Stimulated activated CD8-positive, alpha-beta memory T cell treated with anti-CD3 and anti-CD28 coated beads, Interleukin-4, amount 100 ng/mL, for 48 hours (primary cell): Measurements from ENCODE around the gene ADD2.
"Not testable (repeated sequence)": the region's sequence is repeated elsewhere in the genome, so short reads cannot be mapped to it uniquely, and the experiment has no call there.

Source experiments
- DNase-seq: peaks from one replicate; pipeline ENCODE4 v3.0.0-alpha.2; 2020

The ADD2 gene

DNA sequence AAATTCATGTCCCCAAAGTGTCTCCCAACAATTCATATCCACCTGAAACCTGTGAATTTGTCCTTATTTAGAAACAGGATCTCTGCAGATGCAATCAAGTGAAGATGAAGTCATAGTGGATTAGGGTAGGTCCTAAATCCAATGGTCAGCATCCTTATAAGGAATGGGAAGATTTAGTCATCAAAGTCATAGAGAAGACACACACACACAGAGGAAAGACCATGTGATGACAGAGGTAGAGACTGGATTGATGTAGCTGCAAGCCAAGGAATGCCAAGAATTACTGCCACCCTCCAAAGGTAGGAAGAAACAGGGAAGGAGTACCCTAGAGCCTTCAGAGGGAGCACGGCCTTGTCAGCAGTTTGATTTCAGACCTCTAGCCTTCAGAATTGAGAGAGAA lies 17.7 kb downstream of the ADD2 start:
- DNase-seq = no peak

DNA sequence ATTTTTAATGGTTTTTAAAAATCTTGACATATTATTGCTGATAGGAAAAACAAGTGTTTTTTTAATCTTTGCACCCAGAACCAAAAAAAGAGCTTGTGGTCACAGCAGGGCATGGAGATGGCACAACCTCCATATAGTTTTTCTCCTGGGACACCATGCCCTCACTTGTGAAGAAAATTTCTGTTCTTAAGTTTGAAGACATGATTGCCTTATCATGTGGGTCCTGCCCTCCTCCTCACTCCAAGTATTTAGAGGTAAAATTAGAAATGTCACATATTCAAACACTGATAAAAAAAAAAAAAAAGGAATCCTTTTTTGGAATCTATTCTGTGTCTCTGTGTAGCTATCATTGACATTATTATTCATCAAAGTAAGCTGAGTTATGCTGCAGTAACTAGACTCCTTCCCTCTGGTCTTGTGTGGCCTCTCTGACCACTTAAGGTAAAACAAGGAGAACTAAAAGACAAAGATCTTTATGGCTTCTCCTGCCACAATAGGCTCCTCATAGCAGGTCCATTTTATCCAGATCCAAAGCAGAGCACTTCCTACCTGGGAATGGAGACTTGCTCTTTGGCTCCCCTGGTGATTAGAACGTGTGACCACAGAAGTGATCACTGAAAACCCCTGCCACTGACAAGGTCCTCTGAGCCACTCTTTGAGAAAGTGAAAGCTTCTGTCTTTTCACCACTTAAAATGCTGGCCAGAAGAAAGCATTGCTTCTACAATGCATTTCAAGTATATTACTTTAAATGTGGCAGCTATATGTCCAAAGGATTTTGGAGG lies 19.8 kb downstream of the ADD2 start:
- no peak for DNase-seq

DNA sequence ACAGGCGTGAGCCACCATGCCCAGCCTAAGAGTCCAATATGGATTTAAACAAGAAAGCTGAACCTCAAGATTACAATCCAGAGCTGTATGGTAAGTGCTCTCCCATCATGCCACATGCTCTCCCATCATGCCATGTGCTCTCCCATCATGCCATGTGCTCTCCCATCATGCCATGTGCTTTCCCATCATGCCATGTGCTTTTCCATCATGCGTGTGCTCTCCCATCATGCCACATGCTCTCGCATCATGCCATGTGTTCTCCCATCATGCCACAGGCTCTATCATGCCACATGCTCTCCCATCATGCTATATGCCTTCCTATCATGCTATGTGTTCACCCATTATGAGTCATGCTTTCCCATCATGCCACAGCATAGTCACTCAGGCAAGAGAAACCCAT lies 20.7 kb downstream of the ADD2 start:
- no peak for DNase-seq

DNA sequence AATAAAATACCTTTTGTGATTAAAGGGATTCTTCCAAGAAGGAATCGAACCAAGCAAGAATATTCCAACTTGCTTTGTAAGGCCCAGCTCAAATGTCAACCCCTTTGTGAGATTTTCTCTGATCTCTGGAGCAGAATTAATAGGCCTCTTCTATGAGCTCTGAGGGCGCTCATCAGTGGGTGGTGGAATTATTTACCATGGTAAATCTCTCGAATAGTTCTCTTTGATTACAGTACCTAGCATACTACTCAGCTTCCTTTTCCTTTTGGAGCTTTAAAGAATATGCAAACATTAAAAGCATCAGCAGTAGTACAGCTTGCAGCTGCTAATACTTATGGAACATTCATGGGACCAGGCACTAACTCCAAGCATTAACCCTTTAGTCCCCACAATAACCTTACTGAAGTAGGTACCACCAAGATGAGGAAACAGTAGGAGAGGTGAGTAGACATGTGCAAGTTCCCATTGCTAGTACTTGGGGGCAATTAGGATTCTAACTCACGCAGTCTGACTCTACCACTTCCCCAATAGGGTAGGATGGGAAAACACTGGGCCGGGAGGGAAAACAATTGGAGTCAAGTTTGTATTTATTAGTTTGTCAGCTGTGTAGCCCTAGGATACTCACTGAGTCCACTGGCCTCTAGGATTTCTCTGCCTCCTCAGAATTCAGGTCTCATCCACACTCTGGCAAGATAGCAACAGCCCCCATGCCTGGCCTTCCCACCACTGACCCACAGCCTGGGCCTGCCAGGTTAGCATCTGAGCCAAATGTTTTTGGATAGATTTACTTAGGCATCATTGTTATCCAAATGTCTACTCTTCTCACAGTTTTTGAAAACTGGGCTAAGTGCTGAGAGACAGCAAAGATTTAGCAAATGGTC lies 21.7 kb downstream of the ADD2 start:
- DNase-seq = no peak

DNA sequence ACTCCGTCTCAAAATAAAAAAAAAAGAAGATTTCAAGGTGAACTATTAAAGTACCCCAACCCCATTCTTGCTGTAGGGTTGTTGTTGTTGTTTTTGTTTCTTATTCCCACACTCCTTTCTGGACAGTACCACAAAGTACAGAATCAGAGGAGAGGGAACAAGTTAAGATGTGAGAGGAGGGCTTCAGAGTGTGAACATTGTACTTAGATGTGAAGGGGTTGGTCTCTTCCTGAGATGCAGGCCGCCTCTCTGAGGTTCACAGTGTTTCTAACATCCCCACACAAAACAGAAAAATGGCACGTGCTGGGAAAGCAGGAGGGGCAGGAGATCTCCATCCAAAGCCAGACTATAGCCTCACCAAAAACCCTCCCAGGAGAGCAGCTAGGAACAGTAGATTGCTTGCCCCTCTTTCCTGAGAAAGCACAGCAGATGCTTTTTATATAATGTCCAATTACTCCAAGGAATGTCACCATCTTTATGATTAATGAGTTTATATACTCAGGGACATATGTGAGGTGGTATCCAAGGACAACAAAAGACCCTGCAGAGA lies 22.6 kb downstream of the ADD2 start:
- no peak for DNase-seq

DNA sequence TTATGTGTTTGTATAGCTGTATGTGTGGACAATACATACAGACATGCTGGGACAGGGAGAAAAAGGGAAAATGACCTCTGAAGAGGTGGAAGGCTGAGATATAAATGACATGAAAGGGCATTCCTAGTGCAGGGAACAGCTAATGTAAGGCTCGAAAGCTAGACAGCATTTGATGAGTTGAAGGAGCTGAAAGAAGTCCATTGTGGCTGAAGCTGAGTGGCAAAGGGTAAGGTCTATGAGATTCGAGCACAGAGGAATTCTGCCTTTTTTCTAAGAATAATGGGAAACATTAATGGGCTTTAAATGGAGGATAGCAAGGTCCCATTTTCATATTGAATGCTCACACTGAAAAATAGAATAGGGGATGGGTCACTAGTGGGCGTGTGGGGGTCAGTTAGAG lies 23.6 kb downstream of the ADD2 start:
- DNase-seq = no peak

DNA sequence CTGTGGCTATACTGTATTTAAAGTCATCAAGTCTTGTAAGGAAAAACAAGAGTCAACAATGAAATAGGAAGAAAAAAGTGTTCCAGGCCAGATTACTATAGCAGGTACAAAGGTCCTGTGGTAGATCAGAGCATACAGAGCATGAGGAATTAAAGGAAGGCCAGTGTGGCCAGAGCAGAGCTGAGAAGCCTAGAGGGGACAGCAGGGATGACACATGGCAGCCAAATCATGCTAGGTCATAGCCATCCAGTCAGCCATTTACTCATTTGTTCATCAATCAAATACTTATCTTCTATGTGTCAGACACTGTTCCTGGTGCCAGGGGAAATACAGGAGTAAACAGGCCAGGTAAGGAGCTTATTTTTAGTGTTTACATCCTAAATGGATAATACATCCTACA lies 24.3 kb downstream of the ADD2 start:
- DNase-seq = no peak

DNA sequence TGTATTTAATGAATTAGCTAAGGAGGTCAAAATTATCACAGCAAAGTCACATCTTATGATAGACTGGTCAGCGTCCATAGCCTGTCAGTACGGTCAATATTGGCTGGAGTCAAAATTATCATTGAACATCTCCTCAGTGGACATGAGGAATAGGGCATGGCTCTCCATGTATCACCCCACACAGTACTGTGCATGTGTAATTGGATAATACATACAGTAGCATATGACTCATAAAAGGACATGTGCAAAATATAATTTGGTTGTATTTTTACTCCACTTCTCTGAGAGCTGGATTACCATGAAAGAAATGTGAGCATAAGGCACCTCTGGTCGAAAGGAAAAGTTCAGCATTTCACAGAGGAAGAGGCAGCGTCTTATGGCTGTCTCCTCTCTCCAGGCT lies 24.9 kb downstream of the ADD2 start:
- no peak for DNase-seq

DNA sequence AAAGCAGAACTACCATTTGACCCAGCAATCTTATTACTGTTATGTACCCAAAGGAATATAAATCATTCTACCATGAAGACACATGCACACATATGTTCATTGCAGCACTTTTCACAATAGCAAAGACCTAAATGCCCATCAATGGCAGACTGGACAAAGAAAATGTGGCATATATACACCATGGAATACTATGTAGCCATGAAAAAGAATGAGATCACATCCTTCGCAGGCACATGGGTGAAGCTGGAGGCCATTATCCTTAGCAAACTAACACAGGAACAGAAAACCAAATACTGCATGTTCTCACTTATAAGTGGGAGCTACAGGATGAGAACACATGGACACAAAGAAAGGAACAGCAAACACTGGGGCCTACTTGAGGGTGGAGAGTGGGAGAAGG lies 28.5 kb downstream of the ADD2 start:
- not testable (repeated sequence) for DNase-seq

DNA sequence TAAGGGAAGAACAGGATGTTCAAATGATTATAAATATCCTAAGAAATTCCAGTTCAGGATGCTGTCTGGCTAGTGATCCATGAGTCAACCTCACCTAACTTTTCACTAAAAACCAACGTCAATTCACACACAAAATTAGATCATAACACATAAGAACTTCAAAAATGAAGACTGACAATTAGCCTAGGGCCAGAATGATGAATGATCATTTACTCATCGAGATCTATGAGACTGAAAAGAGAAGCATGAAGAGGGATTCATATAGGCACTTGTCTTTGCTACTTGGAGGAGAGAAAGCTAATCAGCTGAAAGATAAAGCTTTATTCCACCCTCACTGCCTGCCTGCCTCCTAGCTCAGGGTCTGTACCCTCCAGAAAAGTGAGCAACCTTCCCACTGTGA lies 29.8 kb downstream of the ADD2 start:
- no peak for DNase-seq

DNA sequence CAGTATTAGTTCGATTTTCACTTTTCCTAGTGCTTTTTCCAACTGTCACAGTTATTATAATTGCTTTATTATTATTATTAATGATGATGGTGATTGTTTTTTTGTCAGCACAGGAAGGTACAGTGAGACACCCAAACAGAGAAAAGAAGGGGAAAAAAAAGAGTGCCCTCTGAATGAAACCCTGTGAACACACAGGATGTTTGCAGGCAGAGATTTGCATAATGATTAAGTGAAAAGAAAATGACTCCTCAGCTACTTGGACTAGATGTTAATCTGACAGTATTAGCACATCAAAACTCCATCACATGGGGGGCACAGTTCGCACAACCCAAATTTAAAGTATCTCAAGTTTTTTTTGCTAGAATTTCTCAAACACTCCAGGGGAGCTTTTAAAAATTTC lies 32.9 kb downstream of the ADD2 start:
- DNase-seq = no peak

DNA sequence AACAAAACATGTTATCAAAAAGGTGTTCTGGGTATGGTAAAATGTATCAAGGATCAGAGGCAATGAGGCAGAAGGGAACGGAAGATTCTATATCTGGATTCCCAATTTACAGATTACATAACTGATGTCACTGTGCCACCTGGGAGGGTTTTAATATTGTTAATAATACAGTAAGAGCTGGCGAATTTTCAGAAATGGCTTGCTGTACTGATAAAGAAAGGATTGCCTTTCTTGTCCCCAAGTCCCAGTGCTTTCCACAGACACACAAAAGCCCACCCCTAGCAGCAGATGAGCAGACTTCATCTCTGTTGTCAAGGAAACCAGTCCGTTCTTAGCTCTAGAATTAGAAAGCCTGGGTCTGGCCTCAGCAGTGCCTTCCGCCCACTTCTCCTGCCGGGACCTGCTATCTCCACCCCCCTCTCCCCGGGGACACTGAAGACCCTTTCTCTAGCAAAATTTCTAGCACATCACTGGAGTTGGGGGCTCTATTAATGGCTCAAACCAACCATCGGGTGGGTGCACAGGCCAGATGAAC lies 34.3 kb downstream of the ADD2 start:
- no peak for DNase-seq

DNA sequence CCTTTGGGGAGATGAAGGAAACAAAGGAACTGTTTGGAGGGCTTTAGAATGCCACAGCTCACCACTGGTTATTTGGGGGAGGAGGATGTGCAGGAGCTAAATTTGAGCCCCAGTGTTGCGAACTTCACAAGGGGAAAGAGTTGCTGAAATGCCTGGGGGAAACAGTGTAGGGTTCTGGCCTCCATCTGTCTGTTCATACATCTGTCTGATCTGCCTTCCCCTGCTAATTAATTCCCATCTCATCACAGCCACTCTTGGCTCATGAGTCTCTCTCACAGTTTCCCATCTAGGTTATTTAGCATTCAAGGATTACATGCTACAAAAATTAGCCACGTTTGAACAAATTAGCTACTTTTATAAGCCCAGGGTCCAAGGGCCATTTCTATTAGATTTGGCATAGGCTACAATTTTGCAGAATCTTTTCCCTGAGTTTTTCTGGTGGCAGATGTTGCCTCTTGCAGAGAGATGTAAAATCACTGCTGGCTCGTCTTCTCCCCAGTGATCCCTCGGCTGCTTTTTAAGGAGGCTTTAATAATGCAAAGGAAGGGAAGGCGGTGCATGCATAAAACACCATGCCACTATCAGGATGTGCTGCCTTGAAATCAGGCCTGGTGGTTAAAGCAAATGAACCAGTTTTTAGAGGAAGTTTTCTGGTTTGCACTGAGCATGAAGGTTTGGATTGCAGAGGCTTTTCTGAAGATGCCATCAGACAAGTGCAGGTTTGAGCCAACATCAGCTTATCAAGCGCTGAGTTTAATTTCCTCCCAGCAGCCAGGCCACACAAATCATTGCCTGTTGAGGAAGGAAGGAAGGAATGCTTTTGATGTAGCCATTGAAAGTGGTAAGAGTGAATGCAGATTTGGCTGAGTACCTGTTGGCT lies 35.0 kb downstream of the ADD2 start:
- no peak for DNase-seq

DNA sequence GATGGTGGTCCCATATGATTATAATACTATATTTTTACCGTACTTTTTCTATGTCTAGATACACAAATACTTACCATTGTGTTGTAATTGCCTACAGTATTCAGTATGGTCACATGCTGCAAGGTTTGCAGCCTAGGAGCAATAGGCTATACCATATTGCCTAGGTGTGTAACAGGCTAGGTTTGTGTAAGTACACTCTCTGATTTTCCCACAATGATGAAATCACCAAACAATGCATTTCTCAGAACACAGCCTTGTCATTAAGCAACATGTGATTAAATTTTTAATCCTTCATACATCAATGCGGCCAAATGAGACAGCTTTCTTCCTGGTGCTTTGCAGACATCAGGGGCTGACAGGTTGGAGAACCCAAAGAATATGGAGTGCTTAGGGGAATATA lies 37.3 kb downstream of the ADD2 start:
- DNase-seq = no peak

DNA sequence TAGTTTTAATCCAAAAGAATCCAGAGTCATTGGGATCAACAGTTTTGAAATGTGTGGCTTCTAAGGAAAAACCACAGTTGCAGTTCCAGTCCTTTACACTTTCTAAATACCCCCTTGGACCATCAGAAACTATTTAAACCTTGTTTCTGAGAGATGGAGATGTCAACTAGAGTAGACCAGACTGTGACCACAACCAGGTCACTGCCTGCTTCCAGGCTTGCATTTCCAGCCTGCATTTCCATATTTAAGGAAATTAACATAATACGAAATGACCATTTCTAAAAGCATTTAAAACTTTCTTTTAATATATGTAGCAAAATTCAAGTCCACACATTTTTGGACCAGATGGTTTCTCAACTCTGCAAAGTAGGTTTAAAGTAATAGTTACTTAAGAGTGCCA lies 38.4 kb downstream of the ADD2 start:
- no peak for DNase-seq

DNA sequence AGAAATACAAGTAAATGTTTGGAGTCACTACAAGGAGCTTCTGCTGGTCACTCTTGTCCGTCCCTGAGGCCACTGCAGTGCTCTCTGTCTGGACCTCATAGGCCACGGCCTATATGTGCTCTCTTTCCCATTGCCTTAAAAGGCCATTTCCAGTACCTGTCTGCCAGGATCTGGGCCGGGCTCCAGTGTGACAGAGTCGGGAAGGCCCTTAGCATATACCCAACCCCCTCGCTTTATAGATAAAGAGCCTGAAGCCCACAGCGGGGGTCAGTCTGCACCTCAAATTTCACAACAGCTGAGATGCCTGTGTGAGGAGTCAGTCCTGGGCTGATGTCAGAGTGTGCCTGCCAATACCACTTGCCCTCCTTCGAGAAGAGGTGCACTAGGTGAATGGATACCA lies 39.9 kb downstream of the ADD2 start:
- DNase-seq = no peak

DNA sequence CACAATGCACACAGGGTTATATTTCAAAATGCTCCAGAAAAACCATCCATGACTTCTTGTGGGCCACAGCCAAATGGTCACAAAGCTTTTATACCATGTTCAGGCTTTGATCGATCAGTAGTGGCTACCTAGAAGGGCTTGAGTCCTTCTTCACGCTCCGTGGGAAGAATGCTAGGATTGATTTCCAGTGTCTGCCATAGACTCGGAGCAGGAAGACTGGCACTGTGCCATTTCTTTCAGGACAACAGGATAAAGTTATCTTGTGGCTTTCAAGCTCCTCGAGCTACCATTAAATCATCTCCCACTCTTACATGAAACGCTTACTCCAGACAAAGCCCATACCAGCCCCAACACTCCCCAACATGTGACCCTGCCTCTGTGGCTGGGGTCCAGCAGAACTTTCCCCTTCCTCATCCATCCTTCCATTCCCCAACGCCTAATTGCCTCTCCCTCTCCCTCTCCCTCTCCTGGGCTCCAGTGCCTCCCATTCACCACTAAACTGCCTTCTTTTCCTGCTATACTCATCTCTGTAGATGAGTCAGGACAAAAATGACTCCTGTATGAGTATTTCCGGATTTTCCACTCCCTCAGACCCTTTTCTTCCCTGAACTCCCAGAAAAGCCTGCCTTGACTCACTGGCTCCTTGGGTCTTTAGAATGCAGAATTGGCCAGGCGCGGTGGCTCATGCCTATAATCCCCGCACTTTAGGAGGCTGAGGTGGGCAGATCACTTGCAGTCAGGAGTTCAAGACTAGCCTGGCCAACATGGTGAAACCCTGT lies 40.9 kb downstream of the ADD2 start:
- DNase-seq = no peak

DNA sequence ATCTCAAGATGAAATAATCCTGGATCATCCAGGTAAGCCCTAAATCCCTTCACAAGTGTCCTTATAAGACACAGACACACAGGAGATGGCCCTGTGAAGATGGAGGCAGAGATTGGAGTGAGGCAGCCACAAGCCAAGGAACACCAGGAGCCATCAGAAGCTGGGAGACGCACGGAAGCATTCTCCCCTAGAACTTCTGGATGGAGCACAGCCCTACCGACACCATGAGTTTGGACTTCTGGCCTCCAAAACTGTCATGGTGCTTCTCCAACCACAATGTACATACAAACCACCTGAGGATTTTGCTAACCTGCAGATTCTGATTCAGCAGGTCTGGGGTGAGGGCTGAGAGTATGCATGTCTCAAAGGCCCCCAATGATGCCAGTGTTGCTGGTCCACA lies 42.5 kb downstream of the ADD2 start:
- no peak for DNase-seq

DNA sequence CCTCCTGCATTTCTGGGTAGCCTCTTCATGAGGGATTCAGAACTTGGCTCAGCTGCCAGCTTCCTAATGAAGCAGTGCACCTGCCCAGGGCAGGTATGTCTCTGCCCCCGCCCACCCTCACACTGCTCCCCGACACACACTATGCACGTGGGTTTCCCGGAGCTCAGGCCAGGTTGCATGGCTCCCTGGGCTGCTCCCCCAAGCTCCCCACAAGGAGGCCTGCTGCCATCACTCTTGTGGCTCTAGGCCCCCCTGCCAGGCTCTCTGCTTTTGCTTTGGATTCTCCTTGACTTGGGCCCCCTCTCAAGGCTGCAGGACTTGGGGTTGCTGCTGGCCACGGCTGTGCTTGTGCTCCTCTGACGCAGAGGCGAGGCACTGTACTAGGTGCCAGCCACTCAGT lies 43.6 kb downstream of the ADD2 start:
- no peak for DNase-seq

DNA sequence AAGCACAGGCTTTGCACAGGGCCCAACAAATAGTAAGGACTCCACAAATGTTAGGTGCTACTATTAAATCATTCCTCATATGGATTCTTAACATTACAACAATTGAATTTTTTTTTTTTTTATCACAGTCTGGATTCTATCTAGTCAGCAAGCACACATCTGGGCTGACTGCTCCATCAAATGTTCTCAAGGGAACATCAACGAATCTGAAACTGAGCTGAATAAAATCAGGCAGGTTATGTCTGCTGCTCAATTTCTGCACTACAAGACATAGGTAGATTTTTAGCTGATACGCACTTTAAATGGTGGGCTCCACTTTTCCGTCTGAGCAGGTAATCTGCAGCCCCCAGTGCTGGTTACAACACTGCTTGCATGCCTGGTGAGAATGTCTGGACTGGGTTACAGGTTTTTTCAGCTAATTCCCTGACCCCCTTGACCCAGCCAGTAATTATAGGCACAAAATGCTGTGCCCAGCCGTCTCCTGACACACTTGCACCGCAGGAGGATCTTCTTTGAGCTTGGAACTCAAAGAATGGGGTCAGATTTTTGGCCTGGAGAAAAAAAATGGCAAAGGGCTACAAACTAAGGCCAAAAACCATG lies 44.6 kb downstream of the ADD2 start:
- DNase-seq = no peak

DNA sequence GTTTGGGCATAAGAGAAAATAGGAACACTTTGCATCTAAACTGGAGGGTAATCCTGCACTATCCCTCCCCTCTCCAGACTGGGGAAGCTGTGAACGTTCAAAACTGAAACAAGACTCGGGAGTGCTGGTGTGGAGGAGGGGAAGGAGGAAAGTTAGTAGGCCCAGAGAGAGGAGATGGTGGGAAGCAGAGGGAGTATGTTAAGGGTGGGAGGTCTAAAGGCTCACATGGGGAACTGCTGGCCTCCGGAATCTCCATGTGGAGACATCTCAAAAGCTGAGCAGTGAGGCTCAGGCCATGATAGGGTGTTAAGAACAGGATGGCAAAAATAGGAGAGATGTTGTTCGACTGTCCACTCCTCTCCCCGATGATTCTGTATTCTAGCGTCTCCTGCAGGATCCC lies 47.9 kb downstream of the ADD2 start:
- no peak for DNase-seq

DNA sequence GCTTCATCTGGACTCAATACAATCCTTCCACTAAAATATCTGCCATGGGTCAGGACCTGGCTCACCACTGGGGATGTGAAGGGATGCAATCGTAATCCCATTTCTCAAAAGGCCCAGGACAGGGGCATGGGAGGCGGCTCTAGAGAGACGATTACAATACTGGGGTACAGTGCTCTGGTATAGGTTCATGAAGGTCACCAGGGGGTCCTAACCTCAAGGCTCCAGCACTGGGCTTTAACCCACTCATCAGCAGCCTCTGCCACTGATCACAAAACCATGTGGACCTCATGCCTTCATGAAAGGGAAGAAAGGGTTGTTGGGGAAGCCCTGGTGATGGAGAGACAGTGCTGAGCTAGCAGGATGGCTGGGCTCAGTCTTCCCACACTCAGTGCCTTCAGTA lies 48.8 kb downstream of the ADD2 start:
- no peak for DNase-seq
